ENCODE measurements around the gene ACER1. TPM values are rescaled to one million over a fixed set of nuclear protein-coding genes. Genes with fewer than 3 reads are reported as not detected.

The ACER1 gene
- total and polyA plus RNA-seq, 10 of the 15 experiments (the other 5 are each of a cell fraction or from before 2014, with no cell fraction given) = not detected

DNA sequence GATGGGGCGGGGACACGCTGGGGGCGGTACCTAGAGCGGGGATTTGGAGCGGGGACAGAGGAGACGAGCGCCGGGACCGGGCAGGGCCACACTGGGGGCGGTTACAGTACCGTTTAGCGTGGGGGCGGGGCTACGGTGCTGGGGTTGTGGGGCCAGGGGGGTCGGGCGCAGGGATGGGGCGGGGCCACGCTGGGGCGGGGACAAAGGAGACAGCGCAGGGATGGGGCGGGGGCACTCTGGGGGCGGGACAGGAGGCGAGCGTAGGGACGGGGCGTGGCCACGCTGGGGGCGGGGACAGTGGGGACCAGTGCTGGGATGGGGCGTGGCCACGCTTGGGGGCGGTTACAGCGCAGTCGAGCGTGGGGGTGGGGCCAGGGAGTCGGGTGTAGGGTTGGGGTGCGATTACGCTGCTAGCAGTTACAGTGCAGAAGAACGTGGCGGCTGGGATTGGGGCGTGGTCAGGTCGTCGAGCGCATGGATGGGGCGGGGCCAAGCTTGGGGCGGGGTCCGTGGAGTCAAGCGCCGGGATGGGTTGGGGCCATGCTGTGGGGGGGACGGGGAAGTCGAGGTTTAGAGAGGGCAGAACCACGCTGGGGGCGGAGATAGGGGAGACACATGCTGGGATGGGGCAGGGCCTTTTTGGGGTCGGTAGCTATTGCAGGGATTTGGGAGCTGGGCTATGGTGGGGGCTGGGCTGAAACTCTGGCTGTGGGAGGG is 39.8 kb upstream of the ACER1 start (continued):
- no peak for TF ChIP-seq ATF7 (IDR thresholded peaks at IDR 0.05; ENCODE audit: low read depth)
- TF ChIP-seq ZNF24 (IDR thresholded peaks at IDR 0.05) = no peak
- no peak for TF ChIP-seq TARDBP (IDR thresholded peaks at IDR 0.05; ENCODE audit: borderline replicate concordance)
- TF ChIP-seq JUND (IDR thresholded peaks at IDR 0.05; ENCODE audit: low read depth, low read length) = no peak
- TF ChIP-seq ZBED1 (IDR thresholded peaks at IDR 0.05; ENCODE audit: borderline replicate concordance) = no peak
- TF ChIP-seq CUX1 (IDR thresholded peaks at IDR 0.05; ENCODE audit: insufficient replicate concordance, low read depth, low read length) = no peak
- TF ChIP-seq EGR1 (IDR thresholded peaks at IDR 0.05; ENCODE audit: borderline replicate concordance in 1 of 2, low read depth in 2 of 2, low read length in 2 of 2) = peak in 1 of 2 experiments; percentile 39; a peak in 1 of 3 replicates
- TF ChIP-seq HCFC1 (IDR thresholded peaks at IDR 0.05; ENCODE audit: low read length) = no peak
